SK-N-SH (cell line): ENCODE results near the gene WBP2. TPM values are rescaled to one million over a fixed set of nuclear protein-coding genes. Genes with fewer than 3 reads are reported as not detected.

Experiments used
- CTCF ChIA-PET: fragments of 300-600, 350-600 bp; formaldehyde crosslinking; extraction: SDS; loops from one replicate; lab custom pipeline; 2021; lab: Yijun Ruan, JAX
- POLR2A ChIA-PET: fragments of 350-600 bp; sonication (Branson Sonifier 250); formaldehyde crosslinking; extraction: SDS; loops from one replicate; lab custom pipeline; 2020; ENCODE audit warnings: antibody characterized with exemption, inconsistent platforms; lab: Yijun Ruan, JAX
- DNase-seq: peaks from one replicate; pipeline ENCODE4 v3.0.0; 2012
- H2AFZ ChIP-seq: fragments of 200-600 bp; sonication (generic); 2 replicates; pipeline ENCODE4 v1.8.1; 2016; ENCODE audit warnings: antibody characterized with exemption, mild to moderate bottlenecking, low read depth
- H3F3A ChIP-seq: fragments of 200-600 bp; sonication (generic); replicated peaks from 2 replicates; pipeline ENCODE3; 2016; ENCODE audit warnings: antibody characterized with exemption, mild to moderate bottlenecking; ENCODE audit not compliant: insufficient read depth
- H3K27ac ChIP-seq, 2 experiments: fragments of 200-500 bp in 1 of 2; fragments of 200-600 bp in 1 of 2; sonication (Bioruptor generic) in 1 of 2; sonication (generic), shearing (Covaris generic) in 1 of 2; 2 replicates each; pipeline versions ENCODE4 v1.5.1 to v1.6.1; 2014 to 2016; ENCODE audit warnings: low read depth in 2 of 2, inconsistent platforms in 1 of 2, low read length in 1 of 2, mild to moderate bottlenecking in 1 of 2, mixed read lengths in 1 of 2
- H3K27me3 ChIP-seq: fragments of 200-600 bp; sonication (generic), shearing (Covaris generic); 2 replicates; pipeline ENCODE4 v1.6.1; 2016; ENCODE audit warnings: mixed run types; ENCODE audit not compliant: insufficient read depth
- H3K36me3 ChIP-seq, 2 experiments: fragments of 200-500 bp in 1 of 2; fragments of 200-600 bp in 1 of 2; sonication (Bioruptor generic) in 1 of 2; sonication (generic) in 1 of 2; replicated peaks in 1 of 2; 2 replicates each; pipeline versions ENCODE3 to v1.5.1; 2014 to 2016; ENCODE audit warnings: low read length in 1 of 2, mild to moderate bottlenecking in 1 of 2; ENCODE audit not compliant: insufficient read depth in 2 of 2, control insufficient read depth in 1 of 2
- H3K4me1 ChIP-seq, 2 experiments: fragments of 200-500 bp in 1 of 2; fragments of 200-600 bp in 1 of 2; sonication (Bioruptor generic) in 1 of 2; sonication (generic), shearing (Covaris generic) in 1 of 2; 2 replicates each; pipeline versions ENCODE4 v1.5.1 to v1.6.1; 2014 to 2016; ENCODE audit warnings: low read depth in 1 of 2, low read length in 1 of 2, mixed run types in 1 of 2; ENCODE audit not compliant: insufficient read depth in 2 of 2, control insufficient read depth in 1 of 2
- H3K4me2 ChIP-seq: fragments of 200-600 bp; sonication (generic), shearing (Covaris generic); 2 replicates; pipeline ENCODE4 v1.6.1; 2017; ENCODE audit warnings: mixed run types
- H3K4me3 ChIP-seq, 2 experiments: fragments of 200-500 bp in 1 of 2; fragments of 200-600 bp in 1 of 2; sonication (Bioruptor generic) in 1 of 2; sonication (generic), shearing (Covaris generic) in 1 of 2; 2 replicates each; pipeline versions ENCODE4 v1.5.1 to v1.8.1; 2014 to 2016; ENCODE audit warnings: low read depth in 2 of 2, inconsistent platforms in 1 of 2, low read length in 1 of 2, mild to moderate bottlenecking in 1 of 2, mixed read lengths in 1 of 2, moderate library complexity in 1 of 2
- H3K79me2 ChIP-seq: fragments of 200-600 bp; sonication (generic); 2 replicates; pipeline ENCODE4 v1.8.1; 2017; ENCODE audit warnings: mild to moderate bottlenecking; ENCODE audit not compliant: insufficient read depth
- H3K9ac ChIP-seq: fragments of 200-600 bp; sonication (generic); 2 replicates; pipeline ENCODE4 v1.6.1; 2017; ENCODE audit warnings: mixed run types
- H3K9me2 ChIP-seq: fragments of 200-600 bp; sonication (generic); 2 replicates; pipeline ENCODE4 v1.6.1; 2017; ENCODE audit warnings: mixed run types
- H3K9me3 ChIP-seq: fragments of 200-600 bp; sonication (generic); 2 replicates; pipeline ENCODE4 v1.6.1; 2017; ENCODE audit warnings: mixed run types, mild to moderate bottlenecking, moderate library complexity
- H4K20me1 ChIP-seq: fragments of 200-600 bp; sonication (generic); 2 replicates; pipeline ENCODE4 v1.6.1; 2017; ENCODE audit warnings: mild to moderate bottlenecking, mixed run types; ENCODE audit not compliant: insufficient read depth
- CHD2 ChIP-seq: fragments of 150-350 bp; IDR thresholded peaks from 2 replicates; pipeline ENCODE4 v1.6.1; 2018; ENCODE audit warnings: low read length; ENCODE audit not compliant: partially characterized antibody
- ELF1 ChIP-seq: IDR thresholded peaks from 2 replicates; pipeline ENCODE4 v1.4.0; 2012
- EZH2phosphoT487 ChIP-seq: fragments of 200-600 bp; sonication (generic); IDR thresholded peaks from 2 replicates; pipeline ENCODE4 v1.6.1; 2017; ENCODE audit warnings: low read depth, mixed run types, mild to moderate bottlenecking, antibody characterized with exemption, moderate library complexity, borderline replicate concordance
- FOXJ3 ChIP-seq: sonication (generic); formaldehyde crosslinking; IDR thresholded peaks from 2 replicates; pipeline ENCODE4 v1.5.1; 2020; ENCODE audit warnings: mild to moderate bottlenecking, missing genetic modification reagents
- FOXM1 ChIP-seq: IDR thresholded peaks from 2 replicates; pipeline ENCODE4 v1.4.0; 2012; ENCODE audit warnings: low read depth, mild to moderate bottlenecking
- JUND ChIP-seq: IDR thresholded peaks from 2 replicates; pipeline ENCODE4 v1.4.0; 2012
- MXI1 ChIP-seq: IDR thresholded peaks from 2 replicates; pipeline ENCODE4 v1.6.1; 2012; ENCODE audit warnings: mild to moderate bottlenecking, low read depth, low read length, improper control_type of control experiment
- RFX5 ChIP-seq: IDR thresholded peaks from 2 replicates; pipeline ENCODE4 v1.6.1; 2012; ENCODE audit warnings: mild to moderate bottlenecking, improper control_type of control experiment, low read length
- TCF12 ChIP-seq: IDR thresholded peaks from 2 replicates; pipeline ENCODE4 v1.4.0; 2012
- WGBS: methylation state at CpG from one replicate; pipeline ENCODE4 v1.1.6; 2017; ENCODE audit warnings: low lambda C conversion rate; 5-methylcytosine and 5-hydroxymethylcytosine counted together
- polyA plus RNA-seq, 3 experiments: library from polyadenylated mRNA; depleted of rRNA; stranded (reverse); fragments of >200 nt; gene quantifications; 2 replicates each; pipeline ENCODE4 v1.2.3, GENCODE V29; 2012
- TF ChIP-seq, protein P1 (sequence below): IDR thresholded peaks from 2 replicates; pipeline ENCODE4 v1.4.0; 2012; ENCODE audit warnings: low read depth

WBP2 gene
- polyA plus RNA-seq, 1 of the 3 experiments (the other 2 are of a cell fraction), result 55.8 TPM

DNA sequence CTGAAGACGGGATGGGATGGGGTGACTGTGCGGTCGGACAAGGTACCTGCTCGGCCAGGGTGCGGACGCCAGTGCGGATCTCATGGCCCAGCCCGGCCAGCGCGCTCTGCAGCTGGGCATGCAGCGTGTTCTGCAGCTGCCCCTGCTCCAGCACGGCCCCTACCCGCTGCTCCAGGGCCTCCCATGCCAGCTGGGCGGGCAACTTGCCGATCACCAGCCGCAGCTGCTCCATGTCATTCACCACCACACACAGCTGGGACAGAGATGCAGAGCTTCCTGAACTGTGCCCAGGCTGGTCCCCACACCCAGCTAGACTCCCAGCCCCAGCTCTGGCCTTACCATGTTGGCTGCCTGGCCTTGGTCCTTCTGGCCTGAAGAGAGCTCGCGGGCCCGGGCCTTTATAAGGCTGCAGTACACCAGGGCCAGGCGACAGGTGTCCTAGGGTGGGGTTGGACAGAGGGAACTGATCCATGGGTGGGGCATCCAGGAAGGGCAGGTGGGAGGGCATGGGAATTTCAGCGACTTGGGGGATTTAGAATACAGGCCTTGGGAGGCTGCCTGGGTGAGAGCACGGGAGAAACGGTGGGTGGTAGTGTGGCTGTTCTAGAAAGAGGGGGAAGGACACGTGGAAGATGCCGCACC, 20.7 kb downstream of the WBP2 start:
- H3K9ac ChIP-seq, result no peak overlapping the region
- no peaks in the 10 kb centered on the region for H3K9me2 ChIP-seq
- POLR2A ChIA-PET, result interaction anchor here (0.6 to 2.0 kb wide), 5 partner anchors 10 to 349 kb away, joined by 3 to 8 read pairs (median 4); partner anchors contain the start of gene UNC13D
- CTCF ChIA-PET, result interaction anchor here (1.2 to 16.5 kb wide), 8 partner anchors 9 to 422 kb away, joined by 3 to 326 read pairs (median 4); partner anchors contain the start of genes TRIM65 and UNC13D
- H3K27me3 ChIP-seq, result no peaks in the 10 kb centered on the region
- no peaks in the 10 kb centered on the region for H3K79me2 ChIP-seq
- H3F3A ChIP-seq, result no peaks in the 10 kb centered on the region
- peaks cover 0 to 4% of the 10 kb centered on the region in 2 experiments; a peak in 1 of 4 replicates for H3K4me1 ChIP-seq
- no peak overlapping the region for H3K27ac ChIP-seq
- H3K9me3 ChIP-seq, result no peaks in the 10 kb centered on the region
- H4K20me1 ChIP-seq, result no peaks in the 10 kb centered on the region
- TF ChIP-seq ELF1 (no peak), RFX5 (no peak), FOXM1 (no peak)
- no peak overlapping the region for H3K4me2 ChIP-seq
- no peak overlapping the region for H2AFZ ChIP-seq
- no peaks in the 10 kb centered on the region for H3K36me3 ChIP-seq
- DNase-seq, result no peak
- WGBS, result 91% methylated on average over 13 of the region's 25 CpGs
- H3K4me3 ChIP-seq, result no peak overlapping the region

DNA sequence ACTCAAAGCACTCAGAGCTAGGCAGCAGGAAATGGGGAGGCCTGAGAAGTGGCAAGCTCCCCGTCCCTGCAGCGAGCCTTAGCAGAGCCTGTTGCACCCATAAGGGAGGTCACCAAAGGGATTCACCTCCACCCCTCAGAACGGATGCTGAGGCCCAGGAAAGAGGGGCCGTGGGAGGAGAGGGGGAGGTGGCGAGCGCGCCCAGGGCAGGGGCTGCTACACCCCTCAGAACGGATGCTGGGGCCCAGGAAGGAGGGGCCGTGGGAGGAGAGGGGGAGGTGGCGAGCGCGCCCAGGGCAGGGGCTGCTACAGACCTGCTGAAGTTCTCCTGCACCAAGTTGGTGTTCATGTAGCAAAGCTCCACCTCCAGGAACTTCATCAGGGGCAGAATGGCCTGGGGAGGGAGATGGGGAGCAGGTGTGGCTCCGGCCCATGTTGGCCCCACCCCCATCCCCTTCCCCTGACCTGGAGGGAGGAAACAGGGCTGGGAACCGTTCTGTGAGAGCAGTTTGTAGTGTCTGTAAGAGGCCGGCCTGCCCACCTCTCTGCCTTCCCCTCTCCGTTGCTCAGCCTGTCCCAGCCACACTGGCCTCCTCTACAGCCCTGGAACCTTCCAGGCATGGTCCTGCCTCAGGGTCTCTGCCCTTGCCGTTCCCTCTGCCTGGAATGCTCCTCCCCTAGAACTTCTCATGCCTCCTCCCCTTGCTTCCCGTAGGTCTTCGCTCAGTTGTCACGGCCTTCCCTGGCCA, 22.3 kb downstream of the WBP2 start:
- H3K79me2 ChIP-seq, result no peaks in the 10 kb centered on the region
- no peak overlapping the region for H3K4me2 ChIP-seq
- H3K36me3 ChIP-seq, result no peaks in the 10 kb centered on the region
- no peak for DNase-seq
- no peaks in the 10 kb centered on the region for H3K9me2 ChIP-seq
- H3K4me3 ChIP-seq, result no peak overlapping the region
- no peak overlapping the region for H3K27ac ChIP-seq
- no peaks in the 10 kb centered on the region for H3K27me3 ChIP-seq
- H3K9me3 ChIP-seq, result no peaks in the 10 kb centered on the region
- H3K4me1 ChIP-seq, result peaks cover 2 to 14% of the 10 kb centered on the region in 2 experiments; a peak in 2 of 4 replicates
- no peak overlapping the region for H2AFZ ChIP-seq
- 85% methylated on average over 19 of the region's 20 CpGs for WGBS
- no peaks in the 10 kb centered on the region for H4K20me1 ChIP-seq
- TF ChIP-seq TCF12 (no peak), EZH2phosphoT487 (no peak), JUND (no peak), FOXJ3 (no peak)
- TF ChIP-seq, protein P1, sequence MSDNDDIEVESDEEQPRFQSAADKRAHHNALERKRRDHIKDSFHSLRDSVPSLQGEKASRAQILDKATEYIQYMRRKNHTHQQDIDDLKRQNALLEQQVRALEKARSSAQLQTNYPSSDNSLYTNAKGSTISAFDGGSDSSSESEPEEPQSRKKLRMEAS, result no peak
- H3F3A ChIP-seq, result no peaks in the 10 kb centered on the region
- POLR2A ChIA-PET, result interaction anchor here (0.8 to 2.0 kb wide), 2 partner anchors 12 to 49 kb away, joined by 3 to 7 read pairs; partner anchors contain the start of gene UNC13D
- CTCF ChIA-PET, result interaction anchor here (0.6 to 16.5 kb wide), 6 partner anchors 10 to 68 kb away, joined by 3 to 326 read pairs (median 5); partner anchors contain the start of genes GALK1 and UNC13D
- no peak overlapping the region for H3K9ac ChIP-seq

- peaks cover 5 to 18% of the 10 kb centered on the region in 2 experiments; a peak in 2 of 4 replicates for H3K4me1 ChIP-seq
- no peak for DNase-seq
- H3K9ac ChIP-seq, result no peak overlapping the region
- no peaks in the 10 kb centered on the region for H3F3A ChIP-seq
- H4K20me1 ChIP-seq, result no peaks in the 10 kb centered on the region
- H2AFZ ChIP-seq, result no peak overlapping the region
- no peak overlapping the region for H3K4me2 ChIP-seq
- CTCF ChIA-PET, result interaction anchor here (1.1 to 16.5 kb wide), 4 partner anchors 11 to 79 kb away, joined by 4 to 326 read pairs (median 12); partner anchors contain the start of genes GALK1 and UNC13D
- POLR2A ChIA-PET, result interaction anchor here (0.8 to 2.0 kb wide), 2 partner anchors 12 to 48 kb away, joined by 3 to 7 read pairs; partner anchors contain the start of gene UNC13D
- no peaks in the 10 kb centered on the region for H3K27me3 ChIP-seq
- TF ChIP-seq CHD2, result no peak
- no peak for TF ChIP-seq MXI1
- TF ChIP-seq EZH2phosphoT487, result no peak
- no peak overlapping the region for H3K27ac ChIP-seq
- H3K79me2 ChIP-seq, result no peaks in the 10 kb centered on the region
- no peaks in the 10 kb centered on the region for H3K9me2 ChIP-seq
- WGBS, result 89% methylated on average over 10 of the region's 10 CpGs
- no peaks in the 10 kb centered on the region for H3K36me3 ChIP-seq
- no peaks in the 10 kb centered on the region for H3K9me3 ChIP-seq
- H3K4me3 ChIP-seq, result no peak overlapping the region
Measured at GRCh38 chr17:75832164-75832651, 22.9 kb downstream of the WBP2 start.
